HL-60 (cell line): ENCODE measurements around the gene CLIC4.

Experiments
- CTCF ChIP-seq: IDR thresholded peaks from one replicate; pipeline ENCODE4 v1.5.1; 2011; ENCODE audit warnings: low read length, control low read depth, inconsistent platforms; ENCODE audit not compliant: insufficient read depth
- POLR2AphosphoS5 ChIP-seq: IDR thresholded peaks from 2 replicates; pipeline ENCODE4 v1.6.1; 2012; ENCODE audit warnings: low read depth
- REST ChIP-seq: IDR thresholded peaks from 2 replicates; pipeline ENCODE4 v1.6.1; 2012; ENCODE audit warnings: low read depth; ENCODE audit not compliant: insufficient replicate concordance

GRCh38 chr1:24739241-24739640 is 6.0 kb upstream of the CLIC4 start:
- TF ChIP-seq CTCF (no peak), POLR2AphosphoS5 (no peak), REST (no peak)
